ENCODE measurements around the gene NUDT4.
"Not testable (repeated sequence)": the region's sequence is repeated elsewhere in the genome, so short reads cannot be mapped to it uniquely, and the experiment has no call there.

The NUDT4 gene

GRCh38 chr12:93402333-93403311 lies 24.9 kb downstream of the NUDT4 start:
- no peak for DNase-seq

- DNase-seq: no peak
Observed at GRCh38 chr12:93403988-93404803, 26.5 kb downstream of the NUDT4 start.

GRCh38 chr12:93404961-93405849 lies 27.5 kb downstream of the NUDT4 start:
- DNase-seq: no peak

- no peak for DNase-seq
Observed at GRCh38 chr12:93407054-93407962, 29.6 kb downstream of the NUDT4 start.

GRCh38 chr12:93407963-93408283 lies 30.2 kb downstream of the NUDT4 start:
- no peak for DNase-seq

GRCh38 chr12:93408813-93409212 lies 31.1 kb downstream of the NUDT4 start:
- no peak for DNase-seq

- DNase-seq: not testable (repeated sequence)
Observed at GRCh38 chr12:93409343-93410187, 31.8 kb downstream of the NUDT4 start.

- not testable (repeated sequence) for DNase-seq
Observed at GRCh38 chr12:93411060-93411459, 33.3 kb downstream of the NUDT4 start.

- not testable (repeated sequence) for DNase-seq
Observed at GRCh38 chr12:93412396-93412795, 34.7 kb downstream of the NUDT4 start.

GRCh38 chr12:93413064-93413463 lies 35.3 kb downstream of the NUDT4 start:
- no peak for DNase-seq

- no peak for DNase-seq
Observed at GRCh38 chr12:93415723-93416464, 38.2 kb downstream of the NUDT4 start.

- DNase-seq: no peak
Observed at GRCh38 chr12:93417967-93418480, 40.3 kb downstream of the NUDT4 start.

GRCh38 chr12:93419388-93420034 lies 41.8 kb downstream of the NUDT4 start:
- no peak for DNase-seq

- DNase-seq: no peak
Observed at GRCh38 chr12:93422050-93422449, 44.3 kb downstream of the NUDT4 start.

GRCh38 chr12:93425736-93426411 lies 48.1 kb downstream of the NUDT4 start:
- DNase-seq: no peak

- no peak for DNase-seq
Observed at GRCh38 chr12:93426412-93426805, 48.7 kb downstream of the NUDT4 start.

- no peak for DNase-seq
Observed at GRCh38 chr12:93427779-93428564, 50.2 kb downstream of the NUDT4 start.

- no peak for DNase-seq
Observed at GRCh38 chr12:93429448-93429847, 51.7 kb downstream of the NUDT4 start.
